Left lung (tissue), 10 donors: ENCODE data around the gene FMNL2. TPM values are rescaled to one million over a fixed set of nuclear protein-coding genes. Genes with fewer than 3 reads are reported as not detected.

Experiments
- ATAC-seq: fragments of 200-7000 bp; cut with Tn5 transposase; one replicate; pipeline ENCODE4 v1.9.1; 2020; ENCODE audit warnings: moderate library complexity
- DNase-seq, 4 donors: peaks; one replicate each; pipeline ENCODE4 v3.0.0-alpha.2; 2013 to 2020
- H3K27ac ChIP-seq, 2 donors: fragments of 200-600 bp; sonication (generic) in 1 of 2; one replicate each; pipeline versions ENCODE4 v1.5.0 to v1.8.0; 2020 to 2021
- H3K27me3 ChIP-seq, 2 donors: fragments of 200-600 bp; sonication (generic) in 1 of 2; one replicate each; pipeline versions ENCODE4 v1.5.0 to v1.8.0; 2020 to 2021
- H3K36me3 ChIP-seq, 2 donors: fragments of 200-600 bp; sonication (generic) in 1 of 2; one replicate each; pipeline versions ENCODE4 v1.5.0 to v1.8.0; 2020 to 2021
- H3K4me1 ChIP-seq, 2 donors: fragments of 200-600 bp; one replicate each; pipeline ENCODE4 v1.8.0; 2021
- H3K4me3 ChIP-seq, 2 donors: fragments of 200-600 bp; sonication (generic) in 1 of 2; one replicate each; pipeline versions ENCODE4 v1.5.0 to v1.8.0; 2020 to 2021; ENCODE audit warnings: mild to moderate bottlenecking in 1 of 2
- H3K9me3 ChIP-seq, 2 donors: fragments of 200-600 bp; sonication (generic) in 1 of 2; one replicate each; pipeline versions ENCODE4 v1.5.0 to v1.8.0; 2020 to 2021
- intact Hi-C, 2 donors: fragments of 100-400 bp; cut with DNase I; formaldehyde crosslinking; loops; one replicate each; pipeline versions ENCODE4 v1.11.2 to v1.14.2; 2022
- polyA plus RNA-seq, 6 donors: library from polyadenylated mRNA; unstranded; fragments of 120-200 nt; gene quantifications; one replicate each; pipeline ENCODE4 v1.2.1, GENCODE V29; 2013; ENCODE audit not compliant: insufficient read length in 6 of 6
- total RNA-seq, 2 donors: library from RNA; stranded (reverse); fragmentation: NEBNext Ultra II Directional; extraction: Animal tissue kit (Norgen Biotek cat#: 25700); gene quantifications; one replicate each; pipeline ENCODE4 v1.2.1, GENCODE V29; 2021
- TF ChIP-seq, protein P1 (sequence below), 2 donors: fragments of 200-600 bp; sonication (generic) in 1 of 2; IDR thresholded peaks; one replicate each; pipeline versions ENCODE4 v1.5.0 to v1.8.0; 2021; ENCODE audit warnings: antibody characterized with exemption in 2 of 2
- donor health status: DM: no; HTN: yes; CAD: no.
- donor health status: DM: no; HTN: no; CAD: no.

The FMNL2 gene
- total and polyA plus RNA-seq, 8 donors, result 36.3 to 90.0 (median 77.7) TPM

- peak; percentile 47 for ATAC-seq
- Histone ChIP-seq H3K4me1 (peaks cover 0 to under 1% of the 10 kb centered on the region in 2 donors), H3K27ac (no peak overlapping the region), H3K27me3 (no peaks in the 10 kb centered on the region), H3K4me3 (no peak overlapping the region), H3K9me3 (no peaks in the 10 kb centered on the region), H3K36me3 (no peaks in the 10 kb centered on the region)
- TF ChIP-seq, protein P1, sequence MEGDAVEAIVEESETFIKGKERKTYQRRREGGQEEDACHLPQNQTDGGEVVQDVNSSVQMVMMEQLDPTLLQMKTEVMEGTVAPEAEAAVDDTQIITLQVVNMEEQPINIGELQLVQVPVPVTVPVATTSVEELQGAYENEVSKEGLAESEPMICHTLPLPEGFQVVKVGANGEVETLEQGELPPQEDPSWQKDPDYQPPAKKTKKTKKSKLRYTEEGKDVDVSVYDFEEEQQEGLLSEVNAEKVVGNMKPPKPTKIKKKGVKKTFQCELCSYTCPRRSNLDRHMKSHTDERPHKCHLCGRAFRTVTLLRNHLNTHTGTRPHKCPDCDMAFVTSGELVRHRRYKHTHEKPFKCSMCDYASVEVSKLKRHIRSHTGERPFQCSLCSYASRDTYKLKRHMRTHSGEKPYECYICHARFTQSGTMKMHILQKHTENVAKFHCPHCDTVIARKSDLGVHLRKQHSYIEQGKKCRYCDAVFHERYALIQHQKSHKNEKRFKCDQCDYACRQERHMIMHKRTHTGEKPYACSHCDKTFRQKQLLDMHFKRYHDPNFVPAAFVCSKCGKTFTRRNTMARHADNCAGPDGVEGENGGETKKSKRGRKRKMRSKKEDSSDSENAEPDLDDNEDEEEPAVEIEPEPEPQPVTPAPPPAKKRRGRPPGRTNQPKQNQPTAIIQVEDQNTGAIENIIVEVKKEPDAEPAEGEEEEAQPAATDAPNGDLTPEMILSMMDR (IDR thresholded peaks at IDR 0.05), result no peak
- intact Hi-C loops, result no loop called here
- no peak for DNase-seq
These were observed 202.2 kb downstream of the FMNL2 start for GRCh38 chr2:152537081-152537651.

DNA sequence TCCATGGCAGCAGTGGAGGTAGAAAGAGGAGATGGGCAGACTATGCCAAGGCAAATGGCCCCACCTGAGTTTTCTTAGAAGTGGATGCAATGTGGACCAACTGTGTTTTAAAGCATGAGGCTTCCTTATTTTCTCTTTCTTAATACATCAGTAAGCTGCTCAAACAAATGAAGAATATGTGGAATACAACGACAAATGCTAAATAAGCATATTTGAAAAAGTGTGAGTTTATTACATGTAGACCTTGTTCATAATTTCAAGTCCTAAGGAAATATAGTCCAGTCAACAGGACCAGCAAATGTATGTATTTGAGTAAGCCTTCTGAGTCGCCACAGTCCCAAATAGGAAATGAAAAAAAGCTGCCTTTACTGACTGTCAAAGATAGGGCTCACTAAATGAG is 204.4 kb downstream of the FMNL2 start:
- peaks cover 0 to 13% of the 10 kb centered on the region in 2 donors for H3K4me1 ChIP-seq
- no peak overlapping the region for H3K4me3 ChIP-seq
- H3K27me3 ChIP-seq, result no peaks in the 10 kb centered on the region
- no peak for DNase-seq
- H3K27ac ChIP-seq, result no peak overlapping the region
- TF ChIP-seq, protein P1 (IDR thresholded peaks at IDR 0.05), result no peak
- no peaks in the 10 kb centered on the region for H3K36me3 ChIP-seq
- H3K9me3 ChIP-seq, result no peaks in the 10 kb centered on the region
- intact Hi-C loops, result no loop called here
- ATAC-seq, result no peak

- Histone ChIP-seq H3K9me3 (no peaks in the 10 kb centered on the region), H3K36me3 (peaks cover 0 to 2% of the 10 kb centered on the region in 2 donors), H3K27me3 (no peaks in the 10 kb centered on the region), H3K4me3 (no peak overlapping the region), H3K4me1 (peaks cover 0 to 18% of the 10 kb centered on the region in 2 donors), H3K27ac (no peak overlapping the region)
- no peak for DNase-seq
- TF ChIP-seq, protein P1 (IDR thresholded peaks at IDR 0.05), result no peak
- no peak for ATAC-seq
- intact Hi-C loops, result no loop called here
These were observed 206.7 kb downstream of the FMNL2 start for GRCh38 chr2:152541712-152542111.

DNA sequence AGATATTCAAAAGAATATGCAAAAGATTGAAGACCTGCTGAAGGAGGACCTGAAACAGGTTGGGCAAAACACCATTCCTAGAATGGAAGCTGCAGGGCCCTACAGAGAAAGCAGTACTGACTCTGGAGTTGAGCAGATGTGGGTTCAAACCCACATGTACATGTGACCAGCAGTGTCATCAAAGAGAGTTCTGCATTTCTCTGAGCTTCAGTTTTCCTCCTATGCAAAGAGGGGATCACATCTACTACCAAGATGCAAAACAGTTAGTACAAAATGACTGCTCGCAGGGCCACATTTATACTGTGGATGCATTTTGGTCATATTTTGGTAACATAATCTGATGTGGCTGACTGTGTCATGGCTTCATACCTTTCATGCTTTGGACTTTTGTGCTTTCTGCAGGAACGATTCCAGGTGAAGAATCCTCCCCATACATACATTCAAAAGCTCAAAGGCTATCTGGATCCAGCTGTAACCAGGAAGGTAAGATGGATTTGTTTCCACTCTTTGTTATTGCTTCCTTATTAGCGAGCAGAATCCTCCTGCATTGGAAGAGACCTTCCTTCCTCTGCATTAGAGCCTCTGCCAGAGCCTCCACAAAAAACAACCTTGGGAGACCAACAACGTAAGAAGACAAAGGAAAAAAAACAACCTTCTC is 207.5 kb downstream of the FMNL2 start:
- TF ChIP-seq, protein P1 (IDR thresholded peaks at IDR 0.05), result no peak
- no peaks in the 10 kb centered on the region for H3K9me3 ChIP-seq
- H3K4me3 ChIP-seq, result no peak overlapping the region
- no peaks in the 10 kb centered on the region for H3K27me3 ChIP-seq
- ATAC-seq, result peak; percentile 7
- peaks cover 0 to 18% of the 10 kb centered on the region in 2 donors for H3K4me1 ChIP-seq
- no peak for DNase-seq
- intact Hi-C loops, result no loop called here
- peak overlapping the region; percentile 9 to 45 for H3K27ac ChIP-seq
- peaks cover 0 to 5% of the 10 kb centered on the region in 2 donors for H3K36me3 ChIP-seq

DNA sequence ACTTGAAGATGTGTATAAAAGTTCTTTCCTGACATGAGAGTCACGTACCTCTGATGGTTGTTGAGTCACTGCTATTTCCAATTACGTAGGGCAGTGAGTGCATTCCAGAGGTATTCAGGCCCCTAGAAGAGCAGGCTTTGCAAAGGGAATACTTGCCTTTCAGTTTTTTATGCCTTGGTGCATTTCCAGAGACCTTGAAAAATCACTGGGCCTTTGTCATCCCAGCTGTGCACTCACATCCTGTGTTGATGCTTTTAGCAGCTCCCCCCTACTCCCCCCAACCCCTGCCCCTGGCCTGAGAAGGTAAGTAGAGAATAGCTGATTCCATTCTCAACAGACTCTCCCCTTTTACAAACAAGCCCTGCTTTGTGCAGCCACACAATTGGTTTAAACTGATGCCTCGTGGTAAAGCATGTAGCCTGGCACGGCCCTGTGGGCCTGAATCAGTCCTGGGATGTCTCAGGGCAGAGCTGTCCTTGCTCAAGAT is 208.1 kb downstream of the FMNL2 start:
- no peaks in the 10 kb centered on the region for H3K9me3 ChIP-seq
- H3K27ac ChIP-seq, result peak overlapping the region; percentile 9 to 45
- intact Hi-C loops, result no loop called here
- DNase-seq (peak in 1 of 4 donors; percentile 69), ATAC-seq (peak; percentile 95)
- H3K4me1 ChIP-seq, result peaks cover 0 to 18% of the 10 kb centered on the region in 2 donors
- H3K27me3 ChIP-seq, result no peaks in the 10 kb centered on the region
- TF ChIP-seq, protein P1 (IDR thresholded peaks at IDR 0.05), result no peak
- peaks cover 0 to 5% of the 10 kb centered on the region in 2 donors for H3K36me3 ChIP-seq
- no peak overlapping the region for H3K4me3 ChIP-seq
